ENCODE data around the gene RSPH4A.

The RSPH4A gene

GRCh38 chr6:116615937-116616736, at the start of gene RSPH4A (continued):
- TF ChIP-seq ZNF513 (tag by site-specific recombination; IDR thresholded peaks at IDR 0.05) (no peak), ZNF214 (tag by site-specific recombination; IDR thresholded peaks at IDR 0.05; ENCODE audit: borderline replicate concordance) (no peak), INSM2 (tag by site-specific recombination; IDR thresholded peaks at IDR 0.05) (no peak), ZNF544 (tag by site-specific recombination; IDR thresholded peaks at IDR 0.05) (no peak), TCF7L2 (IDR thresholded peaks at IDR 0.05; ENCODE audit: borderline replicate concordance, low read depth, low read length) (no peak), ZNF843 (tag by site-specific recombination; IDR thresholded peaks at IDR 0.05) (peak; percentile 73; the same call in 1 of the 2 replicates), TRIM28 (IDR thresholded peaks at IDR 0.05; ENCODE audit: borderline replicate concordance, low read length) (no peak), ZEB2 (tag by site-specific recombination; IDR thresholded peaks at IDR 0.05) (0 out of 2 replicates have a peak, but pooled peaks have one; percentile 33), ZNF311 (tag by site-specific recombination; IDR thresholded peaks at IDR 0.05; ENCODE audit: borderline replicate concordance) (no peak), ZNF830 (tag by site-specific recombination; IDR thresholded peaks at IDR 0.05; ENCODE audit: low read depth) (no peak), MEIS1 (CRISPR knock-in tag; IDR thresholded peaks at IDR 0.05; ENCODE audit: borderline replicate concordance) (no peak), HOXC10 (CRISPR knock-in tag; IDR thresholded peaks at IDR 0.05) (no peak), TSHZ1 (tag by site-specific recombination; IDR thresholded peaks at IDR 0.05; ENCODE audit: borderline replicate concordance) (no peak), ZNF549 (tag by site-specific recombination; IDR thresholded peaks at IDR 0.05) (no peak), ZSCAN30 (tag by site-specific recombination; IDR thresholded peaks at IDR 0.05) (no peak), ZNF768 (tag by site-specific recombination; IDR thresholded peaks at IDR 0.05) (no peak), ZNF610 (tag by site-specific recombination; IDR thresholded peaks at IDR 0.05; ENCODE audit: borderline replicate concordance) (peak; percentile 45; the same call in 1 of the 2 replicates), SP3 (tag by site-specific recombination; IDR thresholded peaks at IDR 0.05) (peak; percentile 51; the same call in 1 of the 2 replicates), ZFP69B (tag by site-specific recombination; IDR thresholded peaks at IDR 0.05) (peak; percentile 75), ZNF514 (tag by site-specific recombination; IDR thresholded peaks at IDR 0.05) (no peak), ZXDB (tag by site-specific recombination; IDR thresholded peaks at IDR 0.05) (peak; percentile 91), ZNF132 (tag by site-specific recombination; IDR thresholded peaks at IDR 0.05; ENCODE audit: borderline replicate concordance) (no peak)
- TF ChIP-seq, protein P1, sequence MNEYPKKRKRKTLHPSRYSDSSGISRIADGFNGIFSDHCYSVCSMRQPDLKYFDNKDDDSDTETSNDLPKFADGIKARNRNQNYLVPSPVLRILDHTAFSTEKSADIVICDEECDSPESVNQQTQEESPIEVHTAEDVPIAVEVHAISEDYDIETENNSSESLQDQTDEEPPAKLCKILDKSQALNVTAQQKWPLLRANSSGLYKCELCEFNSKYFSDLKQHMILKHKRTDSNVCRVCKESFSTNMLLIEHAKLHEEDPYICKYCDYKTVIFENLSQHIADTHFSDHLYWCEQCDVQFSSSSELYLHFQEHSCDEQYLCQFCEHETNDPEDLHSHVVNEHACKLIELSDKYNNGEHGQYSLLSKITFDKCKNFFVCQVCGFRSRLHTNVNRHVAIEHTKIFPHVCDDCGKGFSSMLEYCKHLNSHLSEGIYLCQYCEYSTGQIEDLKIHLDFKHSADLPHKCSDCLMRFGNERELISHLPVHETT (tag by site-specific recombination; IDR thresholded peaks at IDR 0.05) = peak; percentile 86
- TF ChIP-seq, protein P2, sequence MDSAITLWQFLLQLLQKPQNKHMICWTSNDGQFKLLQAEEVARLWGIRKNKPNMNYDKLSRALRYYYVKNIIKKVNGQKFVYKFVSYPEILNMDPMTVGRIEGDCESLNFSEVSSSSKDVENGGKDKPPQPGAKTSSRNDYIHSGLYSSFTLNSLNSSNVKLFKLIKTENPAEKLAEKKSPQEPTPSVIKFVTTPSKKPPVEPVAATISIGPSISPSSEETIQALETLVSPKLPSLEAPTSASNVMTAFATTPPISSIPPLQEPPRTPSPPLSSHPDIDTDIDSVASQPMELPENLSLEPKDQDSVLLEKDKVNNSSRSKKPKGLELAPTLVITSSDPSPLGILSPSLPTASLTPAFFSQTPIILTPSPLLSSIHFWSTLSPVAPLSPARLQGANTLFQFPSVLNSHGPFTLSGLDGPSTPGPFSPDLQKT (IDR thresholded peaks at IDR 0.05; ENCODE audit: borderline replicate concordance, low read depth, low read length) = no peak
- TF ChIP-seq, protein P3, sequence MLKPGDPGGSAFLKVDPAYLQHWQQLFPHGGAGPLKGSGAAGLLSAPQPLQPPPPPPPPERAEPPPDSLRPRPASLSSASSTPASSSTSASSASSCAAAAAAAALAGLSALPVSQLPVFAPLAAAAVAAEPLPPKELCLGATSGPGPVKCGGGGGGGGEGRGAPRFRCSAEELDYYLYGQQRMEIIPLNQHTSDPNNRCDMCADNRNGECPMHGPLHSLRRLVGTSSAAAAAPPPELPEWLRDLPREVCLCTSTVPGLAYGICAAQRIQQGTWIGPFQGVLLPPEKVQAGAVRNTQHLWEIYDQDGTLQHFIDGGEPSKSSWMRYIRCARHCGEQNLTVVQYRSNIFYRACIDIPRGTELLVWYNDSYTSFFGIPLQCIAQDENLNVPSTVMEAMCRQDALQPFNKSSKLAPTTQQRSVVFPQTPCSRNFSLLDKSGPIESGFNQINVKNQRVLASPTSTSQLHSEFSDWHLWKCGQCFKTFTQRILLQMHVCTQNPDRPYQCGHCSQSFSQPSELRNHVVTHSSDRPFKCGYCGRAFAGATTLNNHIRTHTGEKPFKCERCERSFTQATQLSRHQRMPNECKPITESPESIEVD (tag by site-specific recombination; IDR thresholded peaks at IDR 0.05) = no peak
- TF ChIP-seq, protein P4, sequence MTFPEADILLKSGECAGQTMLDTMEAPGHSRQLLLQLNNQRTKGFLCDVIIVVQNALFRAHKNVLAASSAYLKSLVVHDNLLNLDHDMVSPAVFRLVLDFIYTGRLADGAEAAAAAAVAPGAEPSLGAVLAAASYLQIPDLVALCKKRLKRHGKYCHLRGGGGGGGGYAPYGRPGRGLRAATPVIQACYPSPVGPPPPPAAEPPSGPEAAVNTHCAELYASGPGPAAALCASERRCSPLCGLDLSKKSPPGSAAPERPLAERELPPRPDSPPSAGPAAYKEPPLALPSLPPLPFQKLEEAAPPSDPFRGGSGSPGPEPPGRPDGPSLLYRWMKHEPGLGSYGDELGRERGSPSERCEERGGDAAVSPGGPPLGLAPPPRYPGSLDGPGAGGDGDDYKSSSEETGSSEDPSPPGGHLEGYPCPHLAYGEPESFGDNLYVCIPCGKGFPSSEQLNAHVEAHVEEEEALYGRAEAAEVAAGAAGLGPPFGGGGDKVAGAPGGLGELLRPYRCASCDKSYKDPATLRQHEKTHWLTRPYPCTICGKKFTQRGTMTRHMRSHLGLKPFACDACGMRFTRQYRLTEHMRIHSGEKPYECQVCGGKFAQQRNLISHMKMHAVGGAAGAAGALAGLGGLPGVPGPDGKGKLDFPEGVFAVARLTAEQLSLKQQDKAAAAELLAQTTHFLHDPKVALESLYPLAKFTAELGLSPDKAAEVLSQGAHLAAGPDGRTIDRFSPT (tag by site-specific recombination; IDR thresholded peaks at IDR 0.05) = no peak
